Melanocyte of skin (primary cell): ENCODE results near the gene FAM151A. TPM values are rescaled to one million over a fixed set of nuclear protein-coding genes. Genes with fewer than 3 reads are reported as not detected.

Source experiments
- total RNA-seq, 2 donors: library from RNA; depleted of rRNA; stranded (reverse); fragments of >200 nt; gene quantifications; 2 replicates each; pipeline ENCODE4 v1.2.3, GENCODE V29; 2012

FAM151A gene
- not detected for total RNA-seq

GRCh38 chr1:54623216-54624007 is at the start of gene FAM151A:
Gene FAM151A, minus strand, starts transcription at chr1:54623525. Its CDS starts 130 bp downstream, at chr1:54623395.

GRCh38 chr1:54640863-54641836 is 17.8 kb upstream of the FAM151A start, which contains the start of gene MROH7:
Gene MROH7, plus strand, starts transcription at chr1:54641786. Its CDS starts 11,141 bp downstream, at chr1:54652927.

Other genes with a start within 250 kb of the FAM151A start
- 10 to 100 TPM in 1 of 2 donors, 1 to 10 TPM in 1; 9.6 to 14.3 TPM for gene SSBP3, start 217.1 kb downstream of the FAM151A start, total RNA-seq
- gene ACOT11, start 75.3 kb downstream of the FAM151A start, total RNA-seq: 1 to 10 TPM; 1.0 to 4.7 TPM
- under 1 TPM in 1 of 2 donors, not detected in 1; 0.69 TPM for gene MROH7, start 18.3 kb upstream of the FAM151A start, total RNA-seq
- gene TTC4, start 92.3 kb upstream of the FAM151A start, total RNA-seq: 10 to 100 TPM; 13.4 to 23.6 TPM
- gene PARS2, start 141.0 kb upstream of the FAM151A start, total RNA-seq: 1 to 10 TPM; 5.9 to 8.7 TPM
- under 1 TPM in 1 of 2 donors, not detected in 1; under 0.01 TPM for gene TTC22, start 177.8 kb upstream of the FAM151A start, total RNA-seq